Epithelial cell of prostate (primary cell): ENCODE results near the gene TENM4.

Source experiments
- DNase-seq: peaks from one replicate; pipeline ENCODE4 v3.0.0-alpha.2; 2011; ENCODE audit warnings: low read depth, low spot score
- H3K27ac ChIP-seq: fragments of 450-650 bp; 2 replicates; pipeline ENCODE4 v1.5.1; 2017; ENCODE audit warnings: mild to moderate bottlenecking

TENM4 gene

DNA sequence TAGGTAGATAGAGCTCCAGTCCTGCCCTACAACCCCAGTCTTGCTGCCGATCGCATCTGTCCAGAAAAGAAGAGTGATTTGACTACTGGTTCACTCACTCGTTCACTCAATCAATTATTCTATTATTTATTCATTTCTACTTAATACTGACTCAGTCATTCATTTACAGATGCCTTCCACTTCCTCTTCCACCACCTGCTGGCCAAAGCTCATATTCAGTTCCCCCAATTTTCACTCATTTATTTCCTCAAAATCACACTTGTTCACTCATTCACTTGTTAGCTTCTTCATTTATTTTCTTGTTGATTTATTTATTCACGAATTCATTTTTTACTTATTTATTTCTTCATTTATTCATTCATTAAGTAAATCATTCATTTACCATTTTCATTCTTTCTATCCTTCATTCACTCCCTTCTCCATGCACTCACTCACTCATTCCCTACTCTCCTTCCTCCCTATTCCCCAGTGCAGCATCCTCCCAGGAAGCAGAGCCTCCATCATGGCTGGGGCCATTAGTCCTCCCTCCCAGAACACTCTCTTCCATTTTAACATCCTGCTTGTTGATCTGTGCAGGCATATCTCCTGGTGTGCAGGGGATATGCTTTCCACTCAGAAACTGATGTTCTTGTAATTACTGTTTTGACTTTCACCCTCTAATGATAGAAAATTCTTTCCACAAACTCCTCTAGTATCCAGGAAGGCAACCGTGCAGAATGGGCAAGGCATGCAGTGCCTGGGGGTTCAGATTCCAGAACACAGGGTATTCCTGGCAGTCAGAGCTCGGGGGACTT lies 281.0 kb downstream of the TENM4 start:
- DNase-seq, result no peak
- no peak overlapping the region for H3K27ac ChIP-seq

DNA sequence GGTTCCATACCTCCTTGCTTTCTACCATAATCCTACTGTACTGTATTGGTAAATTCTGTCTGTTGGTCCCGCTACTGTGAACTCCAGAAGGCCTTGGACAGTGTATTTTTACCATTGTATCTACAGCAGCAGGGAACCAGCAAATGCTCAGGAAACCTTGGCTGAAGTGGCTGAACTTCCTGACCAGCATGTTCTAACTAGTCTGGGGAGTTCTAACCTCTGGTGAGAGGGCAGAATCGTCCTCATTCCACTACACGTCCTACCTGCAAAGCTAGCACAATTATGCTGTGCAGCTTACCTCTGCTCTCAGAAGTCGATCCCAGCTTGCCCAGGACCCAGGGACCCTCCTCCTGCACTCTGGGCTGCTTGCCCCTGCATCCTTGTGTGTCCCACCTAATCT lies 283.1 kb downstream of the TENM4 start:
- DNase-seq, result no peak
- H3K27ac ChIP-seq, result peak overlapping the region; percentile 32

DNA sequence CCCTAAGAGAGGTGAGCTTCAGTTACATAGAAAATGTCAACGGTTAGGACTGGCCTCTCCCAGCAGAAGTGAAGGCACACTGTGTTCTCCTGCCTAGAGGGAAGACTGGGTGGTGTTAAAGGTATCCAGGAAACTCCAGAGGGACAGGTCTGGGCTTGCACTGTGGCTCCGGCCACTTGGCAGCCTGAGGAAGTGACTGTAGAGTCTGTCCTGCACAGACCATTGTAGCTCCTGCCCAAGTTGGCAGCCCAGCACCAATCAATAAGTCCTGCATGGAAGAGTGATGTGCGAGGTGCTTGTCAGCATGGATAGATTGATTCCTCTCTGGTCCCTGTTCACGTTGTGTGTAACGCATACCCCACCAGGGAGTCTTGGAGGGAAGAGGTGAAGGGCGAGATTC lies 284.8 kb downstream of the TENM4 start:
- DNase-seq, result peak; percentile 31
- H3K27ac ChIP-seq, result peak overlapping the region; percentile 39

DNA sequence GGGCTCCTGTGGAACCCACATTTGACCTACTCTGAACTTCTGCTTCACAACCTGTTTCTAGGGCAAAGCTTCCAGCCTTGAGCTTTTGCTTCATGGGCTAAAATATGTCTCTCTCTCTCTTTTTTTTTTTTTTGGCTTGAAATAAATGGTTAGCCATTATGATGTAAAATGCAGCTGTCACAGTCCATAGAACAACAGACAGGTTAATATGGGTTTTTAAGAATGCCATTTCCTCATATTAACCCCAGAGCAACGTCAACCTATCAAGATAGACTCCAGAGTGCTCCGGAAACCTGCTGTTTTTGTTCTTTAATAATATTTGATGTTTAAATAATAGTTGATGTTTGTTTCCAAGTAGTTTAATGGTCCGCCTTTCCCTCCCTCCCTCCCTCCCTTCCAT lies 285.6 kb downstream of the TENM4 start:
- no peak overlapping the region for H3K27ac ChIP-seq
- DNase-seq, result no peak

DNA sequence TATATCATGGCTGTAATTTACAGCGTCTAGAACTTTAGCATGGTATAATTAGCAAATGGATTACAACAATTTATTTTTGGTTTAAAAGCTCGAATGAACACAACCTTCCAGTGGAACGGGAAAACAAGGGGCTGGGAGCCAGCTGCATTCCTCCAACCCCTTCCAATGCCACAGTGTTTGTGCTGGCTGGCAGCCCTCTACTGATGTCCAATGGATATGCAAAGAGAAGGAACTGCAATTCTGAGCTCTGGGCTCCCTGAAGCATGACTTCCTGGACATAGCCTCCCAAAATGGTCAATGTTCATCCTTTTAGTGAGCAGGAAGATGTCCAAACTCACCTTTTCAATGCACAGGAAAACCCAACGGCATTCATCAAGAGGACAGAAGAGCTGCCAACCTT lies 288.3 kb downstream of the TENM4 start:
- no peak for DNase-seq

DNA sequence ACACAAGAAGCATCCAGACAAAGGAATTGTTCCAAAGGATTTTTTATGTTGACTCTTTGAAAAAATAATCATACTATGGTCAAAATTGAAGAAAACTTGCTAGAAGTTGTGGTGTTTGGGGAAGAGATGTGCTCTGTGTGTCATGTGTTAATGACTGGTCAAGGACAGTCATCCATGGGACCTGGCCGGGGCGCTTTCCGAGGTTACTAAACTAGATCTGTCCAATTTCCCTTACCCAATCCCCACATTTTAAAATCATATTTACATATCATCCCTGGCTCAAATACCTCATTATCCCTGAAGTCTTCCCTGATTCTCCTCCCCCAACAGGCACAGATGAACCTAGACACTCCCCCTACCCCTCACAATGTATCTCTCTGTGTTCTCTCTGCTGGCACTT lies 289.4 kb downstream of the TENM4 start:
- no peak for DNase-seq
- no peak overlapping the region for H3K27ac ChIP-seq

More for the DNA sequence above, 288.3 kb downstream of the TENM4 start:
- no peak overlapping the region for H3K27ac ChIP-seq

DNA sequence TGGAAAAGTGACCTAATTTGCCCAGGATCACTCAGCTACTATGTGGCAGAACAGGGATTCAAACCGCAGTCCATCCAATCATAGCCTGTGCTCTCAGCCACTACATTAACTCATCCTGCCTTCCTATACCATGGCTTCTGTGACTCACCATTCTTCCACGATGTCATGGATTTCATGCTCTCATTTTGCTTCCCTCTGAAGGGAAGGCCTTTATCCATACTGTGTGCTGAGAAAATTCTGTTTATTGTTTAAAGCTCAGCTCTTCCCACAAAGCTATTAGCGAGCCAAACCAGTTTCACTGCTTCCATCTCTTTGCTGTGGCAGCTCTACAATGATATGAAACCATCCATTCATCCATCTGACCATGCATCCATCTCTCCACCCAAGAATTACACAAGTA lies 289.9 kb downstream of the TENM4 start:
- DNase-seq, result peak; percentile 26

DNA sequence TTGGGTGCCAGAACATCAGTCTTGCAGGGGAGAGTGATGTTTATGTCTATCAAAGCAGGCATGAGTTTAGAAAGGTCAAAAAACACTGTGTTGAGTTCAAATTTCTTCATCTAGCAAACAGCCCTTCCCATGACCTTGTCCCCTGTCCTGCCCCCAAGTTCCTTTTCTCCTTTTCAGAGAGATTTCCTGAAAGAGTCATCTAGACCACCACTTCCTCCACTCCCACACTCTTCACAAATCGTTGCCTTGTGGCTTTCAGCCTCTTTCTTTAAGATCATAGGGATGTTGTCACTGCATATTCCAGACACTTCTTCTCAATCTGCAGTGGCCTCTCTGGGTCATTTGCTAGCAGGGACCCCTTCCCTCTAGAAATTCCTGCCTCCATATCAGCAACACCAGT lies 290.5 kb downstream of the TENM4 start:
- no peak overlapping the region for H3K27ac ChIP-seq
- no peak for DNase-seq

More for the DNA sequence above, 289.9 kb downstream of the TENM4 start:
- no peak overlapping the region for H3K27ac ChIP-seq

DNA sequence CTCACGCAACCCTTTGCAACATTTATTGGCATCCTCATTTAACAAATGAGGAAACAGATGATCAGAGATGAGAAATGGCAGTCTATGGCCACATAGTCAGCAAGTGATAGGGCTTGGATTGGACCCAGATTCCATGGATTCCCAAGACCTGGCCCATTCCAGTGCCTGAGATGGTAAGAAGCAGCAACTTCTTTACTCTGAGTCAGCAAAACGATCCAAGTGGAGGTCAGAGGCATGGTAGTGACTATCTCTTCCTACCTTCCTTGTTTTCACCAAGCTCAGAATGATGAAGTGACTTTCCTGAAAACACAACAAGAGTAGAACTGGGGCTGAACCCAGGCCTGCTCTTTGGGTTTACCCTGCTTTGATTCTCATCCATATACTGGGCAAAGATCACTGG lies 293.1 kb downstream of the TENM4 start:
- DNase-seq, result no peak
- H3K27ac ChIP-seq, result no peak overlapping the region

DNA sequence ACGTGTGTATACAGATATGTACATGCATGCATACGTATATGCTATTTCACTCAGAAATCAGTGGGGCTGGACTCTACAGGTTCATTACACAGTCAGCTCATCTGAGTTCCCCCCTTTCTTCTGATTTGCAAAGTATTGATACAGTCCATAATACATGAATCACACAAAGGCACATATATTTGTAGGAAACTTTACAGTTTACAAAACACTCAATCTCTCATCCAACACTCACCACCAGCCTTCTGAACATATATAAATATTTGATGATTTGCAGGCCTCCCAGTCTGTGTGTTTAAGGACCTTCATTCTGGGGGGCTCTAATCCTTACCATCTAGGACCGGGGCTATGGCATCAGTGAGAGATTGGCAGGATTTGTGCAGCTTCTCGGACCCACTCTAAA lies 293.8 kb downstream of the TENM4 start:
- DNase-seq, result no peak
- H3K27ac ChIP-seq, result no peak overlapping the region

DNA sequence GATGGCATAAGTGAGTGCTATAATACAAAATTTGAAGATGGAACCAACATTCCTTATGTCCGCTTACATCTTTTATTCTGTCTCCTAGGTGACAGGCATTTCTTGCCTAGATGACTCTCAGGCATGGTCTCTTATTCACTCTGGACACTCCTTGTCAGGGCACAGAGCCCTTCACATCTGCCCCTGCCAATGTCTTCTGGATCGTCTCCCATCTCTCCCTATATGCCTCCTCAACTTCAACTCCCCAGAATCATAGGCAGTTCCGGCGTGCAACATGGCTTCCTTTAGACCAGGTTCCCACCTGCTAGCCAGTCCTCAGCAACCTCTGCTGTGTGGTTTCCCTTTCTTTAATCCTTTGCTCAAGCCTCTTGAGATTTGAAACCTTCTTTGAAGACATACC lies 300.9 kb downstream of the TENM4 start:
- H3K27ac ChIP-seq, result no peak overlapping the region

DNA sequence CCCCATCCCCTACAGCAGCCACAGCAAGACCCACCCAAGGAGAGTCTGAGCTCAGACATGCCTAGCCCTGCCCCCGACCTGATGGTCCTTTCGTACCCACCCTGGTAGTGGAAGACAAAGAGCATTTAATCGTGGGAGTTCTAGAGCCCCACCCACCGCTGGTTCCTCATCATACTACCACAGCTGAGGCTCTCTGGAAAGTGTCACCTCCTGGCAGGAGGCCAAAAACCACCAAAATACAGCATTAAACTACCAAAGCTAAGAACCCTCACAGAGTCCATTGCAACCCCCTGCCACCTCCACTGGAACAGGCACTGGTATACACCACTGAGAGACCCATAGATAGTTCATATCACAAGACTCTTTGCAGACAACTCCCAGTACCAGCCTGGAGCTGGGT lies 311.1 kb downstream of the TENM4 start:
- H3K27ac ChIP-seq, result no peak overlapping the region
- no peak for DNase-seq

More for the DNA sequence above, 300.9 kb downstream of the TENM4 start:
- DNase-seq, result no peak

DNA sequence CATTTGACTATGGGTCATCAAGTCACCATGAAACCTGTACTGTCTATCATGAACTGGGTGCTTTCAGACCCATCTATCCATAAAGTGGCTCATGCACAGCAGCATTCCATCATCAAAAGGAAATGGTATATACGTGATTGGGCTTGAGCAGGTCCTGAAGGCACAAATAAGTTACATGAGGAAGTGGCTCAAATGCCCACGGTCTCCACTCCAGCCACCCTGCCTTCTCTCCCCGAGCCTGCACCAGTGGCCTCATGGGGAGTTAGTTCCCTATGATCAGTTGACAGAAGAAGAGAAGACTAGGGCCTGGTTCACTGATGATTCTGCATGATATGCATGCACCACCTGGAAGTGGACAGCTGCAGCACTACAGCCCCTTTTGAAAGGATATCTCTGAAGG lies 312.5 kb downstream of the TENM4 start:
- H3K27ac ChIP-seq, result no peak overlapping the region
- DNase-seq, result no peak

DNA sequence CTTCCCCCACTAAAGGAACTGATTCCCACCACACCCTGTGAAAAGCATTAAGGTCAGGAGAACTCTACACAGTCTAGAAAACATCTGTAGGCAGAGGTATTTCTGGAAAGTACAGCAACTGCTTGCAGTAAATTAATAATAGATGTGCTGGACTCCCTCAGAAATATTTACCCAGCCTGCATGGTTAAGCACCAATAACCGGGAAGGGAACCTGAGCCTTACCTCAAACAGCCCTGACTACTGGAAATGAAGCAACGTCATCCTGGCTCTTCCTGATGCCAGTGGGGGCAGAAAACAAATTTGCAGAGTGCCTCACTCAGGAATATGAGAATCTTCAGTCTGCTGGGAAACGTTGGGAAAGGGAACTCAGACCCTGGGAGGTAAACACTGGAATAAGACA lies 318.1 kb downstream of the TENM4 start:
- no peak overlapping the region for H3K27ac ChIP-seq

DNA sequence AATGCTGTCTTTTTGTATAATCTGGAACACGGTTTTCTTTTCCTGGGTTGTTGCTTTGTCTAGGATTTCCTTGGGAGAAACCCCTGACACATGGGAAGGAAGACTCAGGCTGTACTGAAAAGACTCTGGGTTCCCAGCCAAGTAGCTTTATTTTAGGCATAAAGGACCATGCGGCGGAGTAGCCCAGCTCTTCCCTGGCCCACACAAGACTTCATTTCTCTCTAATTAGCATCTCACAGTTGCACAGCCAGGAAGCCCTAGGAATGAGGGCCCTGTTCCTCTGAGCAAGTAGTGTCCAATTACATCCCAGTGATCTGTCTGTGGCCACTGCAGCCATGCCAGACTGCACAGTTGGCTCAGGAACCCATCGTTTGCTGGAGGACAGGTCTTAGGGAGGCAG lies 319.5 kb downstream of the TENM4 start:
- DNase-seq, result no peak
- no peak overlapping the region for H3K27ac ChIP-seq

More for the DNA sequence above, 318.1 kb downstream of the TENM4 start:
- no peak for DNase-seq

DNA sequence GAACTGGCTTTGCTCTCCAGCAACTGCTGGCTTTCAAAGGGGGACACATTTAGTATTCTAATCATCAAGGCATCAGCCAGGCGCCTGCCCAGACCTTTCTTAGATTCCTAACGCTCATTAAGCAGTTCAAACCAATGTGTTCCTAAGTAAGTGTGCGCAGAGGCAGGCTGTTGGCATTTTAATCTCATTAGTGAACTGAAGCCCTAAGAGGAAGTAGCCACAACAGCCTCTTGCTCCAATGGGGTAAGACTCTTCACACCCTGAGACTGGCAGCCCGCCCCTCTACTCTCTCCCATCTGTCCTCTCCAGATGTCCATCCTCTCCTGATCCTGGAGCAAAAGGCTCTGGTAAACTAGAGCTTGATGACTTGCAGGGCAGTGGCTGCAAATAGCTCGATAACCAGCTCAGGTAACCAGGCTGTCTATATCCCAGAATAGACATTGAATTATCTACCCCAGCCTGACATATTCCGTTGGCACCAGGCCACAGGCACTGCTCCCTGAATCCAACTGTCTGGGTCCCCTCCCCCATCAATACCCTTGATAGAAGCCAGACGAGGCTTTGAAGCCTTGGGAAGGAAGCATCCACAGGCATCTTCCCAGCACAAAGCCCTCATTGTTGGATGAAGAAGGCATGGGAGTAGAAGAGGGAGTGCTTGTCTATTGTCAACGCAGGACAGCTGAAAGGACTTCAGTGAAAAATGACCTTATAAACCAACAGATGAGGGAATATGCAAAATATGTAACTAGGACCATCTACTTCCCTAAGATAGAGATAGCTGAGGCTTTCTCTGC lies 321.1 kb downstream of the TENM4 start:
- H3K27ac ChIP-seq, result no peak overlapping the region
- DNase-seq, result no peak

DNA sequence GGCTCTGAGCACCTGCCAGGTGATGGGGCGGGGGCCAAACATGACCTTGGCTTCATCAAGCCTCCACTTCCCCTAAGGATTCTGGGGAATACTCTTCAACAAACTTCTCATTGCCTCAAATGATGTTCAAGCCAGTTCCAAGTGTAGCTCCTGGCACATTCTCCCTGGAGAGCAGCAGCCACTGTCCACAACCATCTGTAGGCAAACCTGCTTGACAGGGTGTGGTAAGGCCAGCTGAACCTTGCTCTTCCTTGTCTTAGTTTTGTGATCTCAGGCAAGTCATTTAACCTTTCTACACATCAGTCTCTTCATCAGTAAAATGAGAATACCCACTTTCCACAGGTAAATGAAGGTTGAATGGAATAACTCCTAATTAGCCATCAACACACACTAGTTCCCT lies 323.3 kb downstream of the TENM4 start:
- DNase-seq, result no peak
- H3K27ac ChIP-seq, result no peak overlapping the region

DNA sequence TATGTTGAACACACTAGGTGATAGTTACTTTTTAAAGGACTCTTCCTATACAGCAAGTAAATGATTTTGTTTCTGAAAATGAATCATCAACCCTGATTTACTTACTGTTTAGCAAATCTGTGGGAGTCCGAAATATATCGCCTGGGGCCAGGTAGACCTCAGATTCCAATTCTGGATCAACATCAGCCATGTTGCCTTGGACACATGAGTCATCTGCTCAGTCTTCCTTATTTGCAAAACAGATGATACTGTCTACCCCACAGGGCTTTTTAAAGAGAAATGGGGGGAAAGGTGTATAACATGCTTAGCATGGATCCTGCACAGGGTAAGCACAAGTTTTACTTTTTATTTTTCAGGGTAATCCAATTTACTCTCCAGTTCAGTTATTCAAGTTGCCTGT lies 324.2 kb downstream of the TENM4 start:
- peak; percentile 26 for DNase-seq
- H3K27ac ChIP-seq, result no peak overlapping the region

DNA sequence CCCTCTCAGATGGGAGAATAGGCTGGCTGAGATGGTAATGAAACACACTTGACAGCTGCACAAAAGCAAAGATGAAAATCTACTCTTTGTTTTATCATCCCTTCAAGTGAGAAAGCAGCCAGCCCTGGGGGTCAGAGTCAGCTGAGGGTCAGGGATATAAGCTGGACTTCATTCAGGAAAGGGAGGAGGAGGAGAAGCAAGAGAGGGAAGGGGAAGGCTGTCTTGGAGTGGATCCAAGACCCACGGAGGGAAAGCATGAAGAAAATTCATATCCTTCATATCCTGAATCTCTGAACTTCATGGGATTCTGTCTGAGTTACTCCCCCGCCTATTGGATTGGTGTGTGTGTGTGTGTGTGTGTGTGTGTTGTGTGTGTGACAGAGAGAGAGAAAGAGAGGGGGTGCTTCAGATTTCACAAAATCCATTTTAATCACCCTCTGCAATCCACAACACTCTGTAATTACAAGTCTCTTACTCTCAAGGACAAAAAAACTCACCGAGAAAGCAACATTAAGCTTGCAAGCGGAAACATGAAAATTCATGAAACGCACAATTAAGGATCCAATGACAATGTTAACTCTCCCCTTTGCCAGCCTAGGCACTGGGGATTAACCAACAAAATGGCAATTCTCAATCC lies 327.7 kb downstream of the TENM4 start:
- no peak for DNase-seq

DNA sequence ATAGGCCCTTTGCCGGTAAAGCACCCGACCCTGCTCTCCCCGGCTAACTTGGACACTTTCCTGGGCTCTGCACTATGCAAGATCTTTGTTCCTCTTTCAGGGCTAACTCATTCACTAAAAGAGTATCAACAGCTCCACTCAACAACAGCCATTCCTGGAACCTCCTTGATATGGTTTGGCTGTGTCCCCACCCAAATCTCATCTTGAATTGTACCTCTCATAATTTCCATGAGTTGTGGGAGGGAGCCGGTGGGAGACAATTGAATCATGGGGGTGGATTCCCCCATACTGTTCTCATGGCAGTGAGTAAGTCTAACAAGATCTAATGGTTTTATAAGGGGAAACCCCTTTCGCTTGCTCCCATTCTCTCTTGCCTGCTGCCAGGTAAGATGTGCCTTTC lies 330.0 kb downstream of the TENM4 start:
- H3K27ac ChIP-seq, result no peak overlapping the region
- no peak for DNase-seq

More for the DNA sequence above, 327.7 kb downstream of the TENM4 start:
- H3K27ac ChIP-seq, result no peak overlapping the region

DNA sequence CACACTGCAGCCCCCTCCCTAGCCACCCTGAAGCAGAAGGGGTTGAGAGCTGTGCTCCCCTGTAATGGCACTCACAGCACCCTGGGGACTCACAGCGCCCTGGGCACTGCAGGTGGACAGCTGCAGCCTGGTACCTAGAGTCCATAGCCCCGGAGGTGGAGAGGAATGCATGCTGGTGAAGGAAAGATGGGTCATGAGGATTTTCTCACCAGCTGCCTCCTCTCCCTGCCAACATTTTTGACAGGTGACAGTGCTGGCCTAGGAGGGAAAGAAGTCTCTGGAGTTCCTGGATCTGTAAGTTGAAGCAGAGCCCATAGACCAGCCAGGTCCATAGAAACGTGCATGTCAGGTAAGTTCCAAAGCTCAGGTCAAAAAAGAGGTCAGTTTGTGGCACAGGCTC lies 330.5 kb downstream of the TENM4 start:
- H3K27ac ChIP-seq, result no peak overlapping the region
- DNase-seq, result no peak
